Measurements from ENCODE around the gene CFAP251. TPM values are rescaled to one million over a fixed set of nuclear protein-coding genes. Genes with fewer than 3 reads are reported as not detected.

Gene CFAP251
- total RNA-seq, 1 experiment from 2014 or later = 3.2 TPM

DNA sequence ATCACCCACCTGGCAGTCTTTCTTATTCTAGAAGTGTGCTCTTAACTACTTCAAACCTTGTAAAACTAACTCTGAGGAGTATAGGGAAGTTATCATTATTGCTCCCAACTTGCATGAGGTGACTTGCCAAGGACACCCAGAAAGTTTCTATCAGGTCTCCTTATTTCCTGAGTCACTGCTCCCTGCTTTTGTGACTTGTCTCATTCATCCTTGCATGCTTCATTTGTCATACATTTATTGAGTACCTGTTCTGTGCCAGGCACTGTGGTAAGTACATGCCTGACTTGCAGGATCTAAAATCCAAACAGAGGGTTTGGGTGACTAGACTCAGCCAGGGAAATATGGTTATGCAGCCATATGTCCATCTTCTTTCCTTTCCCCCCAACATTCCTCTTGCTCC, 25.5 kb downstream of the CFAP251 start:
- no peak overlapping the region for H3K27ac ChIP-seq (ENCODE audit: low read length)

GRCh38 chr12:121946313-121947025, 28.1 kb downstream of the CFAP251 start:
- Histone ChIP-seq H2AFZ (ENCODE audit: low read length) (no peak overlapping the region), H3K9me2 (replicated peaks; ENCODE audit: low read length) (no peaks in the 10 kb centered on the region), H3K4me1 (ENCODE audit: insufficient read depth, low read length) (0 out of 2 replicates have a peak, but pooled peaks cover 6% of the 10 kb centered on the region), H3K9me3 (ENCODE audit: low read length) (no peaks in the 10 kb centered on the region), H3K9ac (ENCODE audit: low read length) (no peak overlapping the region), H3F3A (ENCODE audit: low read length, unreplicated experiment) (peaks cover 4% of the 10 kb centered on the region), H3K4me3 (ENCODE audit: low read length) (no peak overlapping the region), H4K20me1 (ENCODE audit: low read length) (no peaks in the 10 kb centered on the region), H3K36me3 (ENCODE audit: low read depth, low read length) (peaks cover 4% of the 10 kb centered on the region; the same call in 1 of the 2 replicates), H3K27me3 (ENCODE audit: low read length) (no peaks in the 10 kb centered on the region), H3K27ac (ENCODE audit: low read length) (no peak overlapping the region), H3K4me2 (ENCODE audit: low read length) (no peak overlapping the region), H3K79me2 (ENCODE audit: low read length) (no peaks in the 10 kb centered on the region)
- no peak for DNase-seq
- CTCF ChIA-PET = interaction anchor here (0.6 kb wide), 1 partner anchor 152 kb away, joined by 4 read pairs; no protein-coding TSS in a partner anchor
- TF ChIP-seq EZH2 (IDR thresholded peaks at IDR 0.05; ENCODE audit: low read length, unreplicated experiment) (no peak), EZH2phosphoT487 (IDR thresholded peaks at IDR 0.05; ENCODE audit: borderline replicate concordance, low read length) (no peak), CTCF (conservative IDR thresholded peaks at IDR 0.05; ENCODE audit: low read depth, low read length) (no peak)
- intact Hi-C loops (cut with micrococcal nuclease) = no loop called here
- POLR2A ChIA-PET (ENCODE audit: unreplicated experiment) = no interaction called here
- BruUV-seq (replicated peaks) = no TSS peak
- ATAC-seq = no peak

More for the DNA sequence above, 25.5 kb downstream of the CFAP251 start:
- TF ChIP-seq EZH2phosphoT487 (IDR thresholded peaks at IDR 0.05; ENCODE audit: borderline replicate concordance, low read length) (no peak), EZH2 (IDR thresholded peaks at IDR 0.05; ENCODE audit: low read length, unreplicated experiment) (no peak), CTCF (conservative IDR thresholded peaks at IDR 0.05; ENCODE audit: low read depth, low read length) (no peak)
- H3K9ac ChIP-seq (ENCODE audit: low read length) = no peak overlapping the region
- no peaks in the 10 kb centered on the region for H3K9me2 ChIP-seq (replicated peaks; ENCODE audit: low read length)
- H2AFZ ChIP-seq (ENCODE audit: low read length) = no peak overlapping the region
- no peaks in the 10 kb centered on the region for H3K9me3 ChIP-seq (ENCODE audit: low read length)
- no peaks in the 10 kb centered on the region for H3K4me1 ChIP-seq (ENCODE audit: insufficient read depth, low read length)
- intact Hi-C loops (cut with micrococcal nuclease) = no loop called here
- DNase-seq = no peak
- H3K79me2 ChIP-seq (ENCODE audit: low read length) = no peaks in the 10 kb centered on the region
- peaks cover 4% of the 10 kb centered on the region; the same call in 1 of the 2 replicates for H3K36me3 ChIP-seq (ENCODE audit: low read depth, low read length)
- H4K20me1 ChIP-seq (ENCODE audit: low read length) = no peaks in the 10 kb centered on the region
- no TSS peak for BruUV-seq (replicated peaks)
- ChIA-PET POLR2A (ENCODE audit: unreplicated experiment) (no interaction called here), CTCF (no interaction called here)
- no peak overlapping the region for H3K4me3 ChIP-seq (ENCODE audit: low read length)
- no peak overlapping the region for H3K4me2 ChIP-seq (ENCODE audit: low read length)
- H3K27me3 ChIP-seq (ENCODE audit: low read length) = no peaks in the 10 kb centered on the region
- H3F3A ChIP-seq (ENCODE audit: low read length, unreplicated experiment) = no peaks in the 10 kb centered on the region
- ATAC-seq = no peak

- H3K4me3 ChIP-seq (ENCODE audit: low read length) = no peak overlapping the region
- no peak for ATAC-seq
- no peak for DNase-seq
- H3K36me3 ChIP-seq (ENCODE audit: low read depth, low read length) = peaks cover 4% of the 10 kb centered on the region; the same call in 1 of the 2 replicates
- CTCF ChIA-PET = no interaction called here
- H3K4me1 ChIP-seq (ENCODE audit: insufficient read depth, low read length) = 0 out of 2 replicates have a peak, but pooled peaks cover 6% of the 10 kb centered on the region
- H3K9ac ChIP-seq (ENCODE audit: low read length) = no peak overlapping the region
- no peak for TF ChIP-seq EZH2phosphoT487 (IDR thresholded peaks at IDR 0.05; ENCODE audit: borderline replicate concordance, low read length)
- no peak for TF ChIP-seq CTCF (conservative IDR thresholded peaks at IDR 0.05; ENCODE audit: low read depth, low read length)
- no peak for TF ChIP-seq EZH2 (IDR thresholded peaks at IDR 0.05; ENCODE audit: low read length, unreplicated experiment)
- H4K20me1 ChIP-seq (ENCODE audit: low read length) = no peaks in the 10 kb centered on the region
- POLR2A ChIA-PET (ENCODE audit: unreplicated experiment) = no interaction called here
- H3K9me2 ChIP-seq (replicated peaks; ENCODE audit: low read length) = no peaks in the 10 kb centered on the region
- peaks cover 4% of the 10 kb centered on the region for H3F3A ChIP-seq (ENCODE audit: low read length, unreplicated experiment)
- H2AFZ ChIP-seq (ENCODE audit: low read length) = no peak overlapping the region
- no TSS peak for BruUV-seq (replicated peaks)
- intact Hi-C loops (cut with micrococcal nuclease) = no loop called here
- H3K79me2 ChIP-seq (ENCODE audit: low read length) = no peaks in the 10 kb centered on the region
- H3K27ac ChIP-seq (ENCODE audit: low read length) = no peak overlapping the region
- no peak overlapping the region for H3K4me2 ChIP-seq (ENCODE audit: low read length)
- no peaks in the 10 kb centered on the region for H3K27me3 ChIP-seq (ENCODE audit: low read length)
- H3K9me3 ChIP-seq (ENCODE audit: low read length) = no peaks in the 10 kb centered on the region
Observed at GRCh38 chr12:121947981-121948380, 29.6 kb downstream of the CFAP251 start.
